A549 treated with Hydrocortisone at 1 μM for 4 hours (cell line): ENCODE data around the gene ETFB. TPM values are rescaled to one million over a fixed set of nuclear protein-coding genes. Genes with fewer than 3 reads are reported as not detected.

Experiments used
- total RNA-seq: library from RNA; stranded (reverse); fragments of 200-300 nt; extraction: Qiagen RNA extraction; gene quantifications from 5 replicates; pipeline ENCODE4 v1.2.3, GENCODE V29; 2022

ETFB gene
- total RNA-seq, result 230 to 256 TPM (median 244 TPM) in 5 replicates

DNA sequence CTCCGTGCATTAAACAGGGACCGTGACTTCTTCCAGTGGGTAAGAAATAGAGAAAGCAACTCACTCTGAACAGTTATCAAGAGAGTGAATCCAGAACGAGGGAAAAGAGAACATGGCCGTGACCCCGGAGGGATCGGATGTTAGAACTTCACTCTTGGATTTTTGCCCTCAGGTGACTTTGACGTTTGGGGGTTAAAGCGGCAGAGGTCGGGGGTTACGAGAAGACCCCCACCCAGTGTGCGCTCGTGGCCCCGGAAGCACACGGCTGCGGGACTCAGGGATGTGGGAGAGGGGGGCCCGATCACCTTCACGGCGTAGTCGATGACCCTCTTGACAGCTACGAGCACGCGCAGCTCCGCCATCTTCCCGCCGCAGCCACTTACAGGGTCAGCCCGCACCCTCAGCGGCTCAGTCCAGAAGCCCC is at the start of gene ETFB:
Gene ETFB, minus strand, starts transcription at position 424 of the 424 bp plus-strand sequence. Its CDS starts 62 bp downstream, at position 362.

GRCh38 chr19:51387924-51388389 is 21.8 kb upstream of the ETFB start, which contains the start of gene LIM2:
LIM2 (minus strand) TSS chr19:51387974; CDS start chr19:51387443, 531 bp downstream.

DNA sequence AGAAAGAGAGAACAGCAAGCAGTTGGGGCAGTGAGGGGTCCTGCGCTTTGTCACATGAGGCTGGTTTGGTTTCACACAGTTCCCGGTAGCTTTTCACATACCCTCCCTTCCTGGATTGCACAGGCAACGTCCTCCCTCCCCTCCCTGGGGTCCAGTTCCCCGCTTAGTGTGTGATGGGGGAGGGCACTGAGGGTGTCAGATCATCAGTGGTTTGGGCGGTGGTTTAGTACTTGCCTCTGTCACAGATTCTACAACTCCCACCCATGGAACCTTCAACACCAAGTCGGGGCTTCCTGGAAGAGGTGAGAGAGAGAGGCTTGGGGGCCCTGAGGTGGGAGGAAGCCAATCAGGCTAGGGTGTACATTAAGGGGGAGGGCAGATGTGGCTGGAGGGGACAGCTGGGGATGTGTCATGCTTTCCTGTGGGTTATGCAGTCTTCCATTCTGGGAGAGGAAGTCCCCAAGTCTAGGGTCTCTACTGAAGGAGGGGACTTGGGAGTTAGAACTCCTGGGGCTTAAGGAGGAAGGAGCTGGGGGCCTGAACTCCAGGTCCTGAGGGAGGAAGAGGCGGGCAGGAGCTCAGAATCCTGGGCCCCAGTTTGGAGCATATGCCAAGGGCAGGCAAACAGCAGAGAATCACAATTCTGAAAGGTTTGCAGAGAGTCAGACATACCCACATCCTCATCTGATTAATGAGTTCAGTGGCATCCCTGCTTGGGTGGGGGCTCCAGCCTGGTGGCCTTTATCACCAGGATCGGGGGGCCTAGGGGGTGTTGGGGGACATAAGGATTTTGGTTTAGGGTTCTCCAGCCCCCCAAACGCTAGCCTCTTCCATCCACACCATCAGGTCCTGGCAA is 6.7 kb upstream of the ETFB start, which contains the start of gene NKG7:
Gene NKG7, minus strand, starts transcription at position 6 of the 856 bp plus-strand sequence. CDS start 119 bp downstream, outside the sequence.

DNA sequence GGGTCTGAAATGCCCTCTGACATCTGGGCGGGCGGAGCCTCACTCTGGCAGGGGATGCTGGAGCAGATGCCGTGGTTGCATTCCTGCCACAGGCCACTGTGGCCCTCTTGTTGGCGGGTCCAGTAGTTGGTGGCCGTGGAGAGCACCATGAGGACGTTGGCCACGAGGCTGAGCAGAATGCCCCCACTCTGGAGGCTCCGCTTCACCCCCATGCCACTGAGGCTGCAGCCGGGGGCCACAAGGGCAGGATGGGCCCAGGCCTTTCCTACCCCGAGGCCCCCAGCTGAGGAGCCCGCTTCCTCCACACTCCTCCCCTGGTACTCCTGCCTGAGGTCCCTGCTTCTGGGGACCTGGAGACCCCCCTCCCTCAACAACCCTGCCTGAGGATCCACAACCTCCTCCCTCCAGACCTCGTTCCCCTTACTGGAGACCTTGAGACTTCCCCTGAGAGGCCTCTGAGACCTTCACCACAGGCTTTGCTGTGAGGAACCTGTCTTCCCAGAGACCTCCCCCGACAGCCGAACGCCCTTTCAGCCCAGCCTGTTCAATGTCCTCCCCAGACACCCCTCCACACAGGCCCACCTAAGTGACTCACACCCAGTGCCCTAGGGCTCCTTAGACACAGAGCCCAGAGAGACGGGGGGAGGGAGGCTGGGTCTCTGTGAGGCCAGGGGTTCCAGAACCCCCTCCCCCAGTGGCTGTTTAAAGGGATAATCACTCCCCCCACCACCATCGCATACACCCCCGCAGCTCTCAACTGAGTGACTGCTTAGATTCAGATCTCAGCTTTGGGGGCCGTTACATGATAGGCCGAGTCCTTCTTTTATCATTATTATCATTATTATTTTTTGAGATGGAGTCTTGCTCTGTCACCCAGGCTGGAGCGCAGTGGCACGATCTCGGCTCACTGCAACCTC is 2.4 kb upstream of the ETFB start, which contains the start of gene CLDND2:
Gene CLDND2, minus strand, starts transcription at position 638 of the 917 bp plus-strand sequence. Its CDS starts 426 bp downstream, at position 212.

DNA sequence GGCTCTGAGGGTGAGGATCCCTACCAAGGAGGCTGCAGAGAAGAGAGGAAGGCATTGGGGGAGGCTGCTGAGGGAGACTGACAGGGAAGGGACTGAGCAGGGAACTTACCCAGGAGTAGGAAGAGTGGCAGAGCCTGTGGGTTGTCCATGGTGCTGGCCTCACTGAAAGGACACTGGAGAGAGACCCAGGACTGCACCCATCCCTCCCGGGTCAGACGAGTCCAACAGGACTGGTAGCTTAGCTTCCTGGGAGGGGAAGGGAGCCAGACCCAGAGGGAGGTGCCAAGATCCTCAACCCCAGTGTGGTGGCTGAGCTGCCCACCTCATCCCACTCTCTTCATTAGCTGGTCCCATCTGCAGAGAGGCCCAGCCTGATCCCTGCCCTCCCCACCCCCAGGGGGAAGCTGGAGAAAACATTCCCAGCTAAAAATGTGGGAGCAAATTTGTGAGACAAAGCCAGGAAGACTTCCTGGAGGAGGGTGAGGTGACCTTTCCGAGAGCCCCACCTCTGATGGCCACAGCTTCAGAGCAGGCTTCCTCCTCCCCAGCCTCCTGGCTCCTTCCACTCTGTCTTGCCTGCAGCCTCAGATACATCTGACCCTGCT is 24.1 kb downstream of the ETFB start, which contains the start of gene VSIG10L:
Gene VSIG10L, minus strand, starts transcription at position 164 of the 605 bp plus-strand sequence. Its CDS starts 15 bp downstream, at position 149.

GRCh38 chr19:51311351-51312257 is 54.6 kb downstream of the ETFB start, which contains the start of gene IGLON5:
IGLON5 (plus strand) TSS chr19:51311644; CDS start chr19:51311848, 204 bp downstream.

Other genes starting within 250 kb of the ETFB start
- 0.17 TPM in 1 of 5 replicates, not detected in the others for gene SIGLEC9, start 241.5 kb downstream of the ETFB start, total RNA-seq
- not detected in 5 replicates for gene SIGLEC7, start 224.1 kb downstream of the ETFB start, total RNA-seq
- gene CD33, start 141.3 kb downstream of the ETFB start, total RNA-seq, result 0.14 to 0.22 TPM in 2 of 5 replicates, not detected in the others
- not detected in 5 replicates for gene SIGLECL1, start 115.3 kb downstream of the ETFB start, total RNA-seq
- gene IGLON5, start 54.7 kb downstream of the ETFB start, total RNA-seq, result 0.03 to 0.14 TPM (median 0.06 TPM) in 3 of 5 replicates, not detected in the others
- 11.6 to 16.8 TPM (median 14.1 TPM) in 5 replicates for gene VSIG10L, start 24.2 kb downstream of the ETFB start, total RNA-seq
- 3.7 to 13.8 TPM (median 12.5 TPM) in 5 replicates for gene CLDND2, start 2.6 kb upstream of the ETFB start, total RNA-seq
- gene NKG7, start 6.3 kb upstream of the ETFB start, total RNA-seq, result not detected in 5 replicates
- not detected in 5 replicates for gene LIM2, start 21.6 kb upstream of the ETFB start, total RNA-seq
- gene C19orf84, start 24.2 kb upstream of the ETFB start, total RNA-seq, result not detected in 5 replicates
- 0.03 to 0.08 TPM (median 0.07 TPM) in 3 of 5 replicates, not detected in the others for gene SIGLEC10, start 51.3 kb upstream of the ETFB start, total RNA-seq
- not detected in 5 replicates for gene SIGLEC8, start 92.1 kb upstream of the ETFB start, total RNA-seq
- gene CEACAM18, start 112.2 kb upstream of the ETFB start, total RNA-seq, result not detected in 5 replicates
- gene SIGLEC12, start 135.4 kb upstream of the ETFB start, total RNA-seq, result not detected in 5 replicates
- gene SIGLEC6, start 165.3 kb upstream of the ETFB start, total RNA-seq, result not detected in 5 replicates
- gene ZNF175, start 204.9 kb upstream of the ETFB start, total RNA-seq, result 3.1 to 4.5 TPM (median 3.9 TPM) in 5 replicates